SIG-M5 treated with dmso at 0.1 percent for 504 hours (cell line): ENCODE data around the gene PPARD.
"Not testable (repeated sequence)": the region's sequence is repeated elsewhere in the genome, so short reads cannot be mapped to it uniquely, and the experiment has no call there.

Experiments
- DNase-seq: peaks from one replicate; lab custom pipeline; 2025; ENCODE audit not compliant: unreplicated experiment; lab: John Stamatoyannopoulos, UW

The PPARD gene

DNA sequence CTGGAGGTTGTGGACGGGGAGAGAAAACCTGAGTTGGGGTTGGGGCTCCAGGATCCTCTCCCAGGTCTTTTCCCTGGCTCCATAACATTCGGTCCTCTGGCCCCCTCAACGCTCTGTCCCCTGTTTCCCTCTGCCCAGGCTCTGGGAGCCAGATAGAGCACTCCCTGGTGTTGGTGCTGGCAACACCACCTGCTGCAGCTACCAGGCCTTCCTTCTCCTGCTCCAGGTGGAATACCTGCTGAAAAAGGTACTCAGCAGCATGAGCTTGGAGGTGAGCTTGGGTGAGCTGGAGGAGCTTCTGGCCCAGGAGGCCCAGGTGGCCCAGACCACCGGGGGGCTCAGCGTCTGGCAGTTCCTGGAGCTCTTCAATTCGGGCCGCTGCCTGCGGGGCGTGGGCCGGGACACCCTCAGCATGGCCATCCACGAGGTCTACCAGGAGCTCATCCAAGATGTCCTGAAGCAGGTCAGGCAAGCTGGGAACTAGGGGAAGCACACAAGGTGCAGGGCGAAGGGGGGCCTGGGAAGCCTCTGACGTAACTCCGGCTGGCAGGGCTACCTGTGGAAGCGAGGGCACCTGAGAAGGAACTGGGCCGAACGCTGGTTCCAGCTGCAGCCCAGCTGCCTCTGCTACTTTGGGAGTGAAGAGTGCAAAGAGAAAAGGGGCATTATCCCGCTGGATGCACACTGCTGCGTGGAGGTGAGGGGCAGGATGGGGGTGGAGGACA is 30.1 kb upstream of the PPARD start:
- DNase-seq = no peak

DNA sequence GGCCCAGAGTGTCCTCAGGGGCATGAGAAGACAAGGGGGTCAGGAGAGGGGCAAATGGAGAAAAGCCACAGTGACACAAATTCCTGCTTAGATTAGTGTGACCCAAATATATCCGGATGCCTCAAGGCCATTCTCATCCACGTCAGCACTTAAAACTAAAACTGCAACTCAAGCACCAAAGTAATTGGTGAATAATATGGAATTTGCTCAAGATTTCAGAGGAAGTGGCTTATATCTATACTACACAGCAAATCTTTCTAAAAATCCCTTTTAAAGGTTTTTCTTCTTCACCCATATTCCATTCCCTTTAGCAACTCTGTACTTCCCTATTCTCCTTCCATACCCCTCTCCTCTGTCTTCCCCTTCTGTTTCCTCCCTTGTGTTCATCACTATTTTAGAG is 29.6 kb upstream of the PPARD start:
- DNase-seq = no peak

DNA sequence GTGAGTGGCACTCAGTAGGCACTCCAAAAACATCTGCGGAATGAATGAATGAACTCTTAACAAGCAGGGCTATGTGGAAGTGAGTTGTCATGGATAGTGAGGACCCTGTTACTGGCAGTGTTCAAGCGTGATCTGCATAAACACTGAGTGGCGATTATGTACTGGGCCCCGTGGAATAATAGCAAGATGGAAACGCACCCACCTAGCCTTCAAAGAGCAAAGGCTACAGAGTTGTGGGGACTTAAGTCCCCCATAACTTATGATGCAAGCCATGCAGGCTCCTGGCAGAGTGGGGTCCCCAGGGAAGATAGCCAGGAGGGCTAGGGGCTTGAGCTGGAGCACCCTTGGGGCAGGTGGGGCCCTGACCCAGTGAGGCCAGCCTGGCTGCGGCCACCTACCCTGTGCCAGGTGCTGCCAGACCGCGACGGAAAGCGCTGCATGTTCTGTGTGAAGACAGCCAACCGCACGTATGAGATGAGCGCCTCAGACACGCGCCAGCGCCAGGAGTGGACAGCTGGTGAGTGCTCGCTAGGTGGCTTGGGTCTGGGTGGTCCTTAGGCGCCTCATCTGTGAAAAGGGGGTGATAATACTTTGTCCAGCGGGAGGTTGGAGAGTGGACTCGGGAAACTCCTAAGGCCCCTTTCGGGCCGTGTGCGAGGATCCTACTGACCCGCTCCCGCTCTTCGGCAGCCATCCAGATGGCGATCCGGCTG is 24.7 kb upstream of the PPARD start:
- DNase-seq = no peak

DNA sequence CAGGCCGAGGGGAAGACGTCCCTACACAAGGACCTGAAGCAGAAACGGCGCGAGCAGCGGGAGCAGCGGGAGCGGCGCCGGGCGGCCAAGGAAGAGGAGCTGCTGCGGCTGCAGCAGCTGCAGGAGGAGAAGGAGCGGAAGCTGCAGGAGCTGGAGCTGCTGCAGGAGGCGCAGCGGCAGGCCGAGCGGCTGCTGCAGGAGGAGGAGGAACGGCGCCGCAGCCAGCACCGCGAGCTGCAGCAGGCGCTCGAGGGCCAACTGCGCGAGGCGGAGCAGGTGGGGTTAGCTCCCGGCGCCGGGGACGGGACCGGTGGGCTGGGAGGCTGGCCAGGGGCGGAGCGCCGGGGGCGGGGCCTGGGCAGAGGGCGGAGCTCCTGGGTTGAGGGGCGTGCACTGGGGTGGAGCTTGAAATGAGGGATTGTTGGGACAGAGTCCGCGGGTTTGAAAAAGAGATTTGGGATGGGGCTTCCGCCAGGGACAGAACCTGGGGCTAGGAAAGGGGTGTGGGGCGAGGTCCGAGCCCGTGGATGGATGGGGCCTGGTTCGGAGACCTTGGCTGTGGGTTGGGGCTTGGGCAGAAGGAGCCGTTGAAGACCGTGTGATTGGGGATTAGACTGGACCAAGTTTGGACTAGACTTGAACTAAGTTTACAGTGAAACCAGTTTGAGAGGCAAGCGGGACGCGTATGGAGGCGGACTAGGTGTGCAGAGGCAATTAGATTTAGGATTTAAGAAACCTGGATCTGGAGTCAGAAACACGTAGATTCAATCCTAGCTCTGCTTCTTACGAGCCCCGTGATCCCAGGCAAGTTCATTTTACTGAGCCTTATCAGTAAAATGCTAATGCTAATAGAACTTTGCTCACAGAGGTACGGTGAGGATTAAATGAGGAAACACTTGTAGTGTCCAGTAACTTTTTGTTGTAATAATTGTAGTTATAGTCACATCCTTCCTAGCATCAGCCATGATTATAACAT is 23.9 kb upstream of the PPARD start:
- DNase-seq = no peak

DNA sequence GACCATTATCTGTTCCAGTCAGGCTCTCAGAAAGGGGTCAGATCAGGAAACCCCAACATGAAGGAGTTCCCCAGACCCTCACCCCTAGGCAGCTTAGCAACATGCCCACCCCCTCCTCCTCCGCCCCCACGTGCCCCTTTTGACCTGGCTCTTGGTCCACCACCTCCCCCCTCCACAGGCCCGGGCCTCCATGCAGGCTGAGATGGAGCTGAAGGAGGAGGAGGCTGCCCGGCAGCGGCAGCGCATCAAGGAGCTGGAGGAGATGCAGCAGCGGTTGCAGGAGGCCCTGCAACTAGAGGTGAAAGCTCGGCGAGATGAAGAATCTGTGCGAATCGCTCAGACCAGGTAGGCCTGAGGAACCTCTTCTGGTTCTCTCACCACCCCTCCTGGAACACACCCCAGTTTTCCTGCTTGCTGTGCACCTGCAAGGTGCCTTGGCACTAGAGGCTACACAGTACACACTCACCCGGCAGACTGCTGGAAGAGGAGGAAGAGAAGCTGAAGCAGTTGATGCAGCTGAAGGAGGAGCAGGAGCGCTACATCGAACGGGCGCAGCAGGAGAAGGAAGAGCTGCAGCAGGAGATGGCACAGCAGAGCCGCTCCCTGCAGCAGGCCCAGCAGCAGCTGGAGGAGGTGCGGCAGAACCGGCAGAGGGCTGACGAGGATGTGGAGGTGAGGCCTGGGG is 22.9 kb upstream of the PPARD start:
- no peak for DNase-seq

DNA sequence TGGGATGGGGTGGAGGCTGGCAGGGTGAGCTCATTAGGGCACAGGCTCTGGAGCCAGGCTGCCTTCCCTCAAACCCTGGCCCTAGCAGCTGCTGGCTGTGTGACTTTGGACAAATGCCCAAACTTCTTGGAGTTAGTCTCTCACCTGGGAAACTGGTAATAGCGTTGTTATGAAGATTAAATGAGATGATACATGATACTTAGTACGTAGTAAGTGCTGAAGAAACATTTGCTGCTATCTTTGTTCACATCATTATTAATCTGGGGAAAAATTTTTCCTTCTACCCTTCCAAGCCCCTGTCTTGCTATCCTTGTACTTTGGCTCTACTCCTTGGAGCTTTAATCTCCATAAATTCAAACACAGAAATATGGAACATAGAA is 22.3 kb upstream of the PPARD start:
- DNase-seq = no peak

DNA sequence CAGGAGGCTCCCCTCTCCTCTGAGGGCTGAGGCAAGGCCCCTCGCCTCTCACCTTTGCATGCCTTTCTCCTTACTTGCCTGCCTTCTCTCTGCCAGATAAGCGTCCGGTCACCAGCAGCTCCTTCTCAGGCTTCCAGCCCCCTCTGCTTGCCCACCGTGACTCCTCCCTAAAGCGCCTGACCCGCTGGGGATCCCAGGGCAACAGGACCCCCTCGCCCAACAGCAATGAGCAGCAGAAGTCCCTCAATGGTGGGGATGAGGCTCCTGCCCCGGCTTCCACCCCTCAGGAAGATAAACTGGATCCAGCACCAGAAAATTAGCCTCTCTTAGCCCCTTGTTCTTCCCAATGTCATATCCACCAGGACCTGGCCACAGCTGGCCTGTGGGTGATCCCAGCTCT is 21.3 kb upstream of the PPARD start:
- DNase-seq = no peak

DNA sequence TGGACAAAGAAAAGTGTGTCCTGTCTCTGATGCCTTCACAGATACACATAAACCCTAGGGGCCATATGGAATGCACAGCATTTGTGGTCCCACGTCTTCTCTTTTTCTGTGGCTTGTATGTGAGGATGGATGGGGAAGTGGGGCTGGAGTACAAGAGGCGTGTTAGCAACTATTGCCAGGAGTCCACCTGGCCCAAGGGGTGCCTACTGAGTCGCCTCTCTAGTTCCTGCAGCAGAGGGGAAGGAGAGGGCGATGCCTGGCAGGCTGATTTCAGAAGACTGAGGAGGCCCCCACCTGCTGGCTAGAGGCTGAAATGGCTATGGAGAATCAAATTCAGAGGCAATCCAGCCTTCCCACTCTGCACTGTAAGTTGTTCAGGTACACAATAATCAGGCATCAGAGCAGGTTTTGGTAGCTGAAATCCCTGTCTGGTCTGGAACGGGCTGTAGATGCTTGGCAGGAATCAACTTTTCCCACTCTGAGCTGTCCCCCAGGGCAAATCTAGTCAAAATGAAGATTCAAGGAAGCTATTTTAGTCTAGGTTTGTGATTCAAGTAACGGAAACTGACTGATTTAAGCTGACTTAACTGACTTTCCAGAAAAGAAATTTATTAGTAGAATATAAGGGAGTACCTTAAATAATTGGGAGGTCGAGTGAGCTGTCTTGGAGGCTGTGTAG is 14.9 kb upstream of the PPARD start:
- peak; percentile 48 for DNase-seq

- DNase-seq = no peak
Measured at GRCh38 chr6:35328108-35328723, 14.1 kb upstream of the PPARD start.

DNA sequence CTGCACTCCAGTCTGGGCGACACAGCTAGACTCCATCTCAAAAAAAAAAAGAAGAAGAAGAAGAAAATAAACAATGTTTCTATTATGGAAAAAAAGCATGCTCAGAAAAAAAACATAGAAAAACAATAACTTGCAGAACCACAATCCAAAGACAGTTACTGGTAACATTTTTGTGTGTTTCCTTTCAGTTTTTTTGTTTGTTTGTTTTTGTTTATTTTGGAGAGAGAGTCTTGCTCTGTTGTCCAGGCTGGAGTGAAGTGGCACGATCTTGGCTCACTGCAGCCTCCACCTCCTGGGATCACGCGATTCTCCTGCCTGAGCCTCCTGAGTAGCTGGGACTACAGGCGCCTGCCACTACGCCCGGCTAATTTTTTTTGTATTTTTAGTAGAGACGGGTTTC is 13.4 kb upstream of the PPARD start:
- DNase-seq = not testable (repeated sequence)

DNA sequence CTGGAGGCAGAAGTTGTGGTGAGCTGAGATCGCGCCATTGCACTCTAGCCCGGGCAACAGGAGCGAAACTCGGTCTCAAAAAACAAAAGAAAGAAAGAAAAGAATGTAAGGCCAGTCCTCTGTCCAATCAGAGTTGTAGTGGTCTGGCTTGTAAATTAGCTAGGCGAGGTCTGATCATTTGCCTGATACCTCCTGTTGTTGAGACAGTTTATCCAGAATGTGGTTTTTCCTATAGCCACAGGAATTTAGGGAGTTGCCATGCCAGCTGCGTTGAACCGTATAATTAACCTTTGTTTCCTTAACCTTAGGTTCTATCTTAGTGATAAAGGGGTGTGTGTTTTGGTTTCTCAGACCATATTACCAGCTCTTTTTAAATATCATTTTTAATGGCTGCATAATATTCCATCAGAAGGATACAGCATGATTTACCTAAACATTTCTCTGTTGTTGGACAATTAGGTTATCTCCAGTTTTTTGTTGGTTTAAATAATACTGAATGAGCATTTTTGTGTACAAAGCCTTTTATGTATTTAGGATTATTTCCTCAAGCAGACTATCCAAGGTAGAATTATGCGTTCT is 11.7 kb upstream of the PPARD start:
- no peak for DNase-seq

DNA sequence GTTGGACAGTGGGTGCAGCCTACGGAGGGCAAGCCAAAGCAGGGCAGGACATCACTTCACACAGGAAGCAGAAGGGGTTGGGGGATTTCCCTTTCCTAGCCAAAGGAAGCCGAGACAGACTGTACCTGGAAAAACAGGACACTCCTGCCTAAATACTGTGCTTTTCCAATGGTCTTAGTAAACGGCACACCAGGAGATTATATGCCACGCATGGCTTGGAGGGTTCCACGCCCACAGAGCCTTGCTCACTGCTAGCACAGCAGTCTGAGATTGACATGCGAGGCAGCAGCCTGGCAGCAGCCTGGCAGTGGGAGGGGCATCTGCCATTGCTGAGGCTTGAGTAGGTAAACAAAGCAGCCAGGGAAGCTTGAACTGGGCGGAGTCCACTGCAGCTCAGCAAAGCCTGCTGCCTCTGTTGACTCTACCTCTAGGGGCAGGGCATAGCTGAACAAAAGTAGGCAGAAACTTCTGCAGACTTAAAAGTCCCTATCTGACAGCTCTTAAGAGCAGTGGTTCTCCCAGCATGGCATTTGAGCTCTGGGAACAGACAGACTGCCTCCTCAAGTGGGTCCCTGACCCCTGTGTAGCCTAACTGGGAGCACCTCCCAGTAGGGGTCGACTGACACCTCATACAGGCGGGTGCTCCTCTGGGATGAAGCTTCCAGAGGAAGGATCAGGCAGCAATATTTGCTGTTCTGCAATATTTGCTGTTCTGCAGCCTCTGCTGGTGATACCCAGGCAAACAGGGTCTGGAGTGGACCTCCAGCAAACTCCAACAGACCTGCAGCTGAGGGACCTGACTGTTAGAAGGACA is 10.1 kb upstream of the PPARD start:
- peak; percentile 41 for DNase-seq

DNA sequence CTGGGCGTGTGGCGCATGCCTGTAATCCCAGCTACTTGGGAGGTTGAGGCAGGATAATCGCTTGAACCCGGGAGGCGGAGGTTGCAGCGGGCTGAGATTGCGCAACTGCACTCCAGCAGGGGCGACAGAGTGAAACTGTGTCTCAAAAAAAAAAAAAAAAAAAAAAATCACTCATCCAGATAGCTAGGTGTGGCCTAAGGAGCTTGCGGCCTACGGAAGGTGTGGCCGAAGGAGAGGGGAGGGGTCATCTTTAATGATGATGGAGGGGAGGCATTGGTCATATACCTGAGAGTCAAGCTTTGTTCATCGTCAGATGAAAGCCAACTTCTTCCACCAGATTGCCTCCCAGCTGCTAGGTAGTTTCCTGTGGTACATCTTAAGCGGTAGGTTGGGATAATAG is 801 bp upstream of the PPARD start:
- no peak for DNase-seq

DNA sequence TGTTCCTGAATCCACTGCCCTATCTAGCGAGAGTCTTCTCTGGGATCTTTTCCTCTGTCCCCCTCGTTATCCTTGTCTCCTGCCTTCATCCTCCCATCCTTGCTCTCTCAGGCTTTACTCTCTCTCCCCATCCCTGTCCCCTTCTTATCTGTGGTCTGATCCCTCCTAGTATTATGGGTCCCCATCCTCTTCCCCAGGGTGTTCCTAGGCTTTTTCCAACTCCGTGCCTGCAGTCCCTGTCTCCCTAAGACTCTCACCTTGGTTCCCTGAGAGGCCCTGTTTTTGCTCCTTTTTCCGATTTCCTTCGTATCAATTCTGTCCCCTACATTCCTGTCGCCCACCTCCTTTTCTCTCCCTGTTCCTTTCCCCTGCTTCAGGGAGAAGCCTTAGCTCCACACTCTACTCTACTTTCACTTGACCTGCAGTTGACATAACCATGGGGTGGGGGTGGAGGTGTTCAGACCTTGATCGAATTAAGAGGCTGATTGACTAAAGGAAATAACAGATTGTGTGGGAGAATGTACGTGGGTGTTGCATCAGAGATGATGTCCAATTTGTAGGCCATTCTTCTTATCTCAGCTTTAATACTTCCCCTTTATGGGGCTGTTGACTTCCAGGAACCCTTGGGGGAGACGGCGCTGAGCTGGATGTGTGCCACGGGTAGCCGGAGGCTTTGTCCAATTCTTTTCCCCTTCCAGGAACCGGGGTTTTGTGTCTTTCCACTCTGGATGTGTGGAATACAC is 905 bp downstream of the PPARD start:
- DNase-seq = peak; percentile 76

DNA sequence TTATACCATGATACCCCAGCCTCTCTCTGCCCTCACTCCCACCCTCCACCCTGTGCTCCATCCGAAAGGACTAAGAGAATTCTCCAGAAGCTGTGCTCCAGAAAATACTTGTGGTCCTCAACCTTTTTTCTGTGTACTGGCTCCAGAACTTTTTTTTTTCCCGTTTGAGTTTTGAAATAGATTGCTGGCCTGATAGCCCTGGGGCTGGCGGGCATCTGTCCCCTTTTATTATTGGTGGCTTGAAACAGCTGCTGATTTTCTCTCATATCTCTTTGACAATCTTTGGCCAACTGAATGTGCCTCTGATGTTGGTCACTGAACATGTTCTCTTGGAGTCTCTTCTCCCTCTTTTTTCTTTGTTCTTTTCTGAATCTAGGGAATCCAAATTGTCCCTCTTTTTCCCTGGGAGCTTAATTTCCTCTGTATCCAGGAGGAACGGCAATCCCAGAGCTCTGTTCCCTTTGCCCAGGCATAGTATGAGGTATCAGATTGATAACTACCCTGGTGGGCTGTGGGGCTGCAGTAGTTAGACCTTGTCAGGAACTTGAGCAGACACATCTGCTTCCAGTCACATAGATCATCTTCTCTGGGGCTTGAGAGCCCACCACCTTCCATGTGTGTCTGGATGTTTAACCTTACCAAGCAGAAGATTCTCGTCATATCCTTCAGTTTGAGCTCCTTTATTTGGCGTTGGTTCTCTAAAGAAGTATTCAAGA is 1.6 kb downstream of the PPARD start:
- DNase-seq = no peak

DNA sequence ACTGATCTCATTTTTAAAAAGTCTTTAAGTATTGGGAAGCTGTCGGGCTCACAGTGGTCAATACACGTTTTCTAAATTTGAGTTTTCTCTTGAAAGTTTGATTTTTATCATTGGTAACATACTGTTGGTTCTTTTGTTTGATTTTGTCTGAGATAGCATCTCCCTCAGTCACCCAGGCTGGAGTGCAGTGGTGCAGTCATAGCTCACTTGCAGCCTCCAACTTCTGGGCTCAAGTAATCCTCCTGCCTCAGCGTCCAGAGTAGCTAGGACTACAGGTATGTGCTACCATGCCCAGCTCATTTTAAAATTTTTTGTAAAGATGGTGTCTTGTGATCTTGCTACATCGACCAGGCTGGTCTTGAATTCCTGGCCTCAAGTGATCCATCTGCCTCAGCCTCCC is 9.1 kb downstream of the PPARD start:
- no peak for DNase-seq

GRCh38 chr6:35352735-35353134 is 10.4 kb downstream of the PPARD start:
- no peak for DNase-seq
